Small intestine (tissue), 7 donors: Measurements from ENCODE around the gene PCDHGB2. TPM values are rescaled to one million over a fixed set of nuclear protein-coding genes. Genes with fewer than 3 reads are reported as not detected.
"Not testable (repeated sequence)": the region's sequence is repeated elsewhere in the genome, so short reads cannot be mapped to it uniquely, and the experiment has no call there.

Experiments
- DNase-seq, 2 donors: peaks; one replicate each; pipeline versions ENCODE4 v3.0.0 to v3.0.0-alpha.2; 2013
- FAIRE-seq: peaks from 2 replicates; lab custom pipeline; 2012; peaks lifted over from hg19 to GRCh38; lab: Jason Lieb, UNC
- H3K27ac ChIP-seq, 3 donors: one replicate each; pipeline ENCODE4 v1.5.1; 2013; ENCODE audit warnings: low read length in 2 of 3, mild to moderate bottlenecking in 2 of 3, control low read depth in 1 of 3, inconsistent platforms in 1 of 3, low read depth in 1 of 3, moderate library complexity in 1 of 3
- H3K27me3 ChIP-seq, 3 donors: one replicate each; pipeline ENCODE4 v1.6.1; 2013; ENCODE audit warnings: low read length in 3 of 3, inconsistent platforms in 1 of 3; ENCODE audit not compliant: control insufficient read depth in 3 of 3, insufficient read depth in 3 of 3
- H3K36me3 ChIP-seq, 3 donors: one replicate each; pipeline ENCODE4 v1.6.1; 2013; ENCODE audit warnings: low read length in 3 of 3, inconsistent platforms in 1 of 3, low read depth in 1 of 3, mild to moderate bottlenecking in 1 of 3, moderate library complexity in 1 of 3; ENCODE audit not compliant: control insufficient read depth in 3 of 3, insufficient read depth in 2 of 3
- H3K4me1 ChIP-seq, 3 donors: one replicate each; pipeline ENCODE4 v1.6.1; 2013; ENCODE audit warnings: low read length in 2 of 3, inconsistent platforms in 1 of 3, low read depth in 1 of 3, mild to moderate bottlenecking in 1 of 3, moderate library complexity in 1 of 3; ENCODE audit not compliant: control insufficient read depth in 3 of 3, insufficient read depth in 2 of 3
- H3K4me3 ChIP-seq, 3 donors: one replicate each; pipeline ENCODE4 v1.5.1; 2013; ENCODE audit warnings: low read length in 3 of 3, control low read depth in 1 of 3, inconsistent platforms in 1 of 3, low read depth in 1 of 3, mild to moderate bottlenecking in 1 of 3, moderate library complexity in 1 of 3
- H3K9me3 ChIP-seq, 2 donors: one replicate each; pipeline ENCODE4 v1.6.1; 2013; ENCODE audit warnings: low read depth in 1 of 2, low read length in 1 of 2; ENCODE audit not compliant: control insufficient read depth in 2 of 2, insufficient read depth in 1 of 2
- WGBS, 3 donors: extraction: QIAGEN DNeasy Blood & Tissue Kit; methylation state at CpG; one replicate each; pipeline ENCODE4 v1.1.7; 2013; 5-methylcytosine and 5-hydroxymethylcytosine counted together
- polyA plus RNA-seq, 4 donors: library from polyadenylated mRNA; stranded (reverse) in 3 of 4; unstranded in 1 of 4; fragments of 200-250 nt in 3 of 4; fragments of 120-200 nt in 1 of 4; gene quantifications; one replicate each; pipeline versions ENCODE4 v1.2.1 to v1.2.3, GENCODE V29; 2013
- donor health status: healthy with polysubstance abuse.
- donor health status: control.
- donor health status: control.
- donor health status: Bipolar disorder and iron deficiency.
- donor health status: healthy.

Gene PCDHGB2
- polyA plus RNA-seq, 4 donors = 0.37 to 0.68 TPM; not detected in 2

DNA sequence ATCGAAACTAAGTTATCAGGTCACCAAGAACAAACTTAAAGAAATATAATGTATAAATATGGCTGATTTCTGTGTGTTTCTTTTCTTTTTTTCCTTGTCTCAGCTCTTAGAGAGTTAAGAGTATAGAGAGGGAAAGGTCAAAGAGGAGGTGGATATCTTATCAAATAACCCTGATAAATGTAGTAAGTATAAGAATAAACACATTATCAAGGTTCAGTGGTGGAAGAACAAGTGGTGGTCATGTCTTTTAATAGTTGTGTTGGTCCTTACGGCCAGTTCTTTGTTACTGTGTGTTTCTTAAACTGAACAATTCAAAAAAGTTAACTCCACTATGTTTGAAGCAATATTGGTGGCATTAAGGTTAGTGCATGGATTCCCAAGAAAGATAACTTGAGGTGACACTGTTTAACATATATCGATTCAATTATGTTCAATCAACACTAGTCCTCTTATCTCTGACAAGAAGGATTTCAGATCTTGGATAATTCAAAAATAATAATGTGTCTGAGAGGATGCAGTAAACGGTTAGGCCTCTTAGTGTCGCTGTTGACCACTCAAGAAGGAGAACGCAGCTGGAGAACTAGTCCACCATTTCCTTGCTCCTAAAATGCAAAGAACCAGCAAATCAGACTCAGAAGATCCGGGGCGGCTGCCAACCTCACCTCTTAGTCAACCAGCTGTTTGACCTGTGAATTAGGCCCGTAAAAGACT lies 16.4 kb upstream of the PCDHGB2 start, which contains the start of gene PCDHGA3:
TSS of gene PCDHGA3 (plus strand) at position 588 of the 711 bp plus-strand sequence. CDS start 205 bp downstream, outside the sequence.
- FAIRE-seq (no peak), DNase-seq (no peak)
- WGBS, 3 donors = 27 to 38% (median 37%) methylated on average over 9 of the region's 9 CpGs
- Histone ChIP-seq H3K36me3 (no peaks in the 10 kb centered on the region), H3K27ac (no peak within 1 kb of the TSS), H3K9me3 (peaks cover 2 to 58% of the 10 kb centered on the region in 2 donors), H3K27me3 (peaks cover 0 to 15% (median 12%) of the 10 kb centered on the region in 3 donors), H3K4me3 (no peak within 1 kb of the TSS), H3K4me1 (no peaks in the 10 kb centered on the region)

DNA sequence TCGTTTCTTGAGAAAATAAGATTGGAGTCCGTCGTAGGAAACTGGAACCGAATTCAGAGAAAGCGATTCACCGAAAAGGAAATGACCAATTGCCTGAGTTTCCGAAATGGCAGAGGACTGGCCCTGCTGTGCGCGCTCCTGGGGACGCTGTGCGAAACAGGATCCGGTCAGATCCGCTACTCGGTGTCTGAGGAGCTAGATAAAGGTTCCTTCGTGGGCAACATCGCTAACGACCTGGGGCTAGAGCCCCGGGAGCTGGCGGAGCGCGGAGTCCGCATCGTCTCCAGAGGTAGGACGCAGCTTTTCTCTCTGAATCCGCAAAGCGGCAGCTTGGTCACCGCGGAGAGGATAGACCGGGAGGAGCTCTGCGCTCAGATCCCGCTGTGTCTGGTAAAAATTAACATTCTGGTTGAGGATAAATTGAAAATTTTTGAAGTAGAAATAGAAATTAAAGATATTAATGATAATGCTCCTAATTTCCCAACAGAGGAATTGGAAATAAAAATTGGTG lies 15.8 kb upstream of the PCDHGB2 start:
- FAIRE-seq = no peak
- H3K9me3 ChIP-seq = peaks cover 2 to 55% of the 10 kb centered on the region in 2 donors
- WGBS, 3 donors = 32 to 56% (median 52%) methylated on average over 31 of the region's 31 CpGs
- H3K4me1 ChIP-seq = no peaks in the 10 kb centered on the region
- H3K36me3 ChIP-seq = no peaks in the 10 kb centered on the region
- DNase-seq = no peak
- peaks cover 0 to 10% (median 7%) of the 10 kb centered on the region in 3 donors for H3K27me3 ChIP-seq
- no peak overlapping the region for H3K4me3 ChIP-seq
- H3K27ac ChIP-seq = no peak overlapping the region

DNA sequence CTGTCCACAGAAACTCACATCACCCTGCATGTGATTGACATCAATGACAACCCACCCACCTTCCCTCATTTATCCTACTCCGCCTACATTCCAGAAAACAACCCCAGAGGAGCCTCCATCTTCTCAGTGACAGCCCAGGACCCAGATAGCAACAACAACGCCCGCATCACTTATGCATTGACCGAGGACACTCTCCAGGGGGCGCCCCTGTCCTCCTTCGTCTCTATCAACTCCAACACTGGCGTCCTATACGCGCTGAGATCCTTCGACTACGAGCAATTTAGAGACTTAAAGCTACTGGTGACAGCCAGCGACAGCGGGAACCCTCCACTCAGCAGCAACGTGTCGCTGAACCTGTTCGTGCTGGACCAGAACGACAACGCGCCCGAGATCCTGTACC lies 14.5 kb upstream of the PCDHGB2 start:
- no peaks in the 10 kb centered on the region for H3K36me3 ChIP-seq
- H3K27me3 ChIP-seq = peaks cover 0 to 14% (median 3%) of the 10 kb centered on the region in 3 donors
- peaks cover 0 to 51% of the 10 kb centered on the region in 2 donors for H3K9me3 ChIP-seq
- no peak overlapping the region for H3K4me3 ChIP-seq
- FAIRE-seq (no peak), DNase-seq (no peak)
- H3K4me1 ChIP-seq = no peaks in the 10 kb centered on the region
- H3K27ac ChIP-seq = no peak overlapping the region
- WGBS, 3 donors = 40 to 55% (median 50%) methylated on average over 20 of the region's 20 CpGs

DNA sequence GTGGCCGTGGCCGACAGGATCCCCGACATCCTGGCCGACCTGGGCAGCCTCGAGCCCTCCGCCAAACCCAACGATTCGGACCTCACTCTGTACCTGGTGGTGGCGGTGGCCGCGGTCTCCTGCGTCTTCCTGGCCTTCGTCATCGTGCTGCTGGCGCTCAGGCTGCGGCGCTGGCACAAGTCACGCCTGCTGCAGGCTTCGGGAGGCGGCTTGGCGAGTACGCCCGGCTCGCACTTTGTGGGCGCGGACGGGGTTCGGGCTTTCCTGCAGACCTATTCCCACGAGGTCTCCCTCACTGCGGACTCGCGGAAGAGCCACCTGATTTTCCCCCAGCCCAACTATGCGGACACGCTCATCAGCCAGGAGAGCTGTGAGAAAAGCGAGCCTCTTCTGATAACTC lies 13.8 kb upstream of the PCDHGB2 start:
- H3K27me3 ChIP-seq = peaks cover 0 to 18% (median 8%) of the 10 kb centered on the region in 3 donors
- WGBS, 3 donors = 50 to 63% (median 59%) methylated on average over 17 to 27 of the region's 35 CpGs
- not testable (repeated sequence) for H3K4me3 ChIP-seq, H3K36me3 ChIP-seq, H3K27ac ChIP-seq, DNase-seq, H3K4me1 ChIP-seq, FAIRE-seq
- H3K9me3 ChIP-seq = peaks cover 0 to 53% of the 10 kb centered on the region in 2 donors

DNA sequence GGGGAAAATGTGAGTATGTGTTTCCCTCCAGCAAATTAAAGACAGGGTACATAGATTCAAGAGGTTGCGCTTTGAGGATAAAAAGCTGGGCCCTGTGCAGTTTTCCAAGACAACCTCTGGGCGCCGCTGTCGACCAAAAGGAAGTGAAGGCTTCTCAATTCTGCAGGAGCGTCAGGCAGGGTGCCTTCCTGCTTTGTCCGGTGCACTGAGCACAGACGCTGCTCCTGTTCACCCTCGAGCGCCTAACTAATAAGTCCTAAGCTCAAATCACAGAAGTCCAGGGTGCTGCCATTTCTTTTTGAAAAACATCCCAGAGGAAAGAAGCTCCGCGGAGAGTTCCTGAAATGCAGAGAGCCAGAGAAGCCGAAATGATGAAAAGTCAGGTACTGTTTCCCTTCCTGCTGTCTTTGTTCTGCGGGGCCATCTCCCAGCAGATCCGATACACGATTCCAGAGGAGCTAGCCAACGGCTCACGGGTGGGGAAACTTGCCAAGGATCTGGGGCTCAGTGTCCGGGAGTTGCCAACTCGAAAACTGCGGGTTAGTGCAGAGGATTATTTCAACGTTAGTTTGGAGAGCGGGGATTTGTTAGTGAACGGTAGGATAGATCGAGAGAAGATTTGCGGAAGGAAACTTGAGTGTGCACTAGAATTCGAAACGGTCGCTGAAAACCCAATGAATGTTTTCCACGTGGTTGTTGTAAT lies 9.7 kb upstream of the PCDHGB2 start, which contains the start of gene PCDHGB1:
TSS of gene PCDHGB1 (plus strand) at position 183 of the 703 bp plus-strand sequence. CDS start at position 345, 162 bp downstream.
- Histone ChIP-seq H3K9me3 (peaks cover 2 to 55% of the 10 kb centered on the region in 2 donors), H3K4me3 (no peak within 1 kb of the TSS), H3K27ac (no peak within 1 kb of the TSS), H3K36me3 (no peaks in the 10 kb centered on the region), H3K27me3 (peaks cover 2 to 20% (median 13%) of the 10 kb centered on the region in 3 donors), H3K4me1 (no peaks in the 10 kb centered on the region)
- WGBS, 3 donors = 28 to 37% (median 37%) methylated on average over 29 of the region's 29 CpGs
- DNase-seq (peak in 1 of 2 donors; percentile 15), FAIRE-seq (no peak)

DNA sequence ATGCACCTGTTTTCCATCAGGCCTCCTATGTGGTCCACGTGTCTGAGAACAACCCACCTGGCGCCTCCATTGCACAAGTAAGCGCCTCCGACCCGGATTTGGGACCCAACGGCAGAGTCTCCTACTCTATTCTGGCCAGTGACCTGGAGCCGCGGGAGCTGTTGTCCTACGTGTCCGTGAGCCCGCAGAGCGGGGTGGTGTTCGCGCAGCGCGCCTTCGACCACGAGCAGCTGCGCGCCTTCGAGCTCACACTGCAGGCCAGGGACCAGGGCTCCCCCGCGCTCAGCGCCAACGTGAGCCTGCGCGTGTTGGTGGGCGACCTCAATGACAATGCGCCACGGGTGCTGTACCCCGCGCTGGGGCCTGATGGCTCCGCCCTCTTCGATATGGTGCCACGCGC lies 8.2 kb upstream of the PCDHGB2 start:
- WGBS, 3 donors = 40 to 63% (median 58%) methylated on average over 28 to 35 of the region's 36 CpGs
- DNase-seq (no peak), FAIRE-seq (no peak)
- Histone ChIP-seq H3K27ac (no peak overlapping the region), H3K36me3 (no peaks in the 10 kb centered on the region), H3K27me3 (peaks cover 2 to 19% (median 10%) of the 10 kb centered on the region in 3 donors), H3K4me1 (no peaks in the 10 kb centered on the region), H3K4me3 (no peak overlapping the region), H3K9me3 (peaks cover 2 to 57% of the 10 kb centered on the region in 2 donors)

DNA sequence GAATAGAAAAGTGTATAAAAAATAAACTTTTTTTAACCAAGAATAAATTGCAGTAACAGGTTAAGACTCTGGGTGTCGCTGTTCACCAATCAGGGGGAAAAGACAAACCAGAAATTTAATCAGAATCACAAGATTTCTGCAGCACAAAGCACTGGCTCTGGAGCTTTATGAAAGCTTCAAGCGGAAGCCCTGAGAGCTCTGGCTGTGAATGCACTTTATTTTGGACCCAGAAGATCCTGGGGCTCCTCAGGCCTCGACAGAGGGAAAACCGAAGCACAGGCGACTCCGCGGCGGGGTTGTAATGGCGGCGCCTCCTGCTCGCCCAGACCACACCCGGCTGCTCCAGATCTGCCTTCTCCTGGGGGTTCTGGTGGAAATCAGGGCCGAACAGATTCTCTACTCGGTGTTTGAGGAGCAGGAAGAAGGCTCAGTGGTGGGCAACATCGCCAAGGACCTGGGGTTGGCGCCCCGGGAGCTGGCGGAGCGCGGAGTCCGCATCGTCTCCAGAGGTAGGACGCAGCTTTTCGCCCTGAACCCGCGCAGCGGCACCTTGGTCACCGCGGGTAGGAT lies 4.8 kb upstream of the PCDHGB2 start, which contains the start of gene PCDHGA4:
TSS of gene PCDHGA4 (plus strand) at position 122 of the 570 bp plus-strand sequence. CDS start at position 209, 87 bp downstream.
- FAIRE-seq (no peak), DNase-seq (no peak)
- Histone ChIP-seq H3K9me3 (peaks cover 2 to 58% of the 10 kb centered on the region in 2 donors), H3K4me3 (no peak within 1 kb of the TSS), H3K27ac (no peak within 1 kb of the TSS), H3K27me3 (peaks cover 2 to 20% (median 10%) of the 10 kb centered on the region in 3 donors), H3K36me3 (no peaks in the 10 kb centered on the region), H3K4me1 (no peaks in the 10 kb centered on the region)
- 21 to 49% (median 38%) methylated on average over 29 of the region's 29 CpGs for WGBS, 3 donors

DNA sequence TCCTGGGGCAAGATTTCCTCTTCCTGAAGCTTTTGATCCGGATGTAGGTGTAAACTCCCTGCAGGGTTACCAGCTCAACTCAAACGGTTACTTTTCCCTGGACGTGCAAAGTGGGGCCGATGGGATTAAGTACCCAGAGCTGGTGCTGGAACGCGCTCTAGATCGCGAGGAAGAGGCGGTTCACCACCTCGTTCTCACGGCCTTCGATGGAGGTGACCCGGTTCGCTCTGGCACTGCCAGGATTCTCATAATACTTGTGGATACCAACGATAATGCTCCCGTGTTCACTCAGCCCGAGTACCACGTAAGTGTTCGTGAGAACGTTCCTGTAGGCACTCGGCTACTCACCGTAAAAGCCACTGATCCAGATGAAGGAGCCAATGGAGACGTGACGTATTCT lies 4.2 kb upstream of the PCDHGB2 start:
- Histone ChIP-seq H3K36me3 (no peaks in the 10 kb centered on the region), H3K4me3 (no peak overlapping the region), H3K4me1 (no peaks in the 10 kb centered on the region), H3K27ac (no peak overlapping the region), H3K27me3 (peaks cover 2 to 22% (median 15%) of the 10 kb centered on the region in 3 donors), H3K9me3 (peaks cover 2 to 58% of the 10 kb centered on the region in 2 donors)
- 55 to 73% (median 69%) methylated on average over 24 of the region's 24 CpGs for WGBS, 3 donors
- FAIRE-seq = no peak
- DNase-seq = no peak
